ENCODE results near the gene IFI30.

IFI30 gene

GRCh38 chr19:18130523-18131242 lies 42.9 kb upstream of the IFI30 start:
- Histone ChIP-seq H3K4me3 (ENCODE audit: low read depth, low read length) (no peak overlapping the region), H3K27me3 (no peaks in the 10 kb centered on the region), H3K36me3 (no peaks in the 10 kb centered on the region), H3K9me3 (no peaks in the 10 kb centered on the region), H3K4me1 (no peaks in the 10 kb centered on the region)
- DNase-seq: no peak
- no peak for TF ChIP-seq CTCF (IDR thresholded peaks at IDR 0.05; ENCODE audit: low read depth, low read length)

GRCh38 chr19:18131841-18132596 lies 41.6 kb upstream of the IFI30 start:
- Histone ChIP-seq H3K27me3 (no peaks in the 10 kb centered on the region), H3K36me3 (no peaks in the 10 kb centered on the region), H3K4me3 (ENCODE audit: low read depth, low read length) (no peak overlapping the region), H3K4me1 (no peaks in the 10 kb centered on the region), H3K9me3 (no peaks in the 10 kb centered on the region)
- DNase-seq: peak; percentile 54
- no peak for TF ChIP-seq CTCF (IDR thresholded peaks at IDR 0.05; ENCODE audit: low read depth, low read length)

- Histone ChIP-seq H3K27me3 (no peaks in the 10 kb centered on the region), H3K4me3 (ENCODE audit: low read depth, low read length) (no peak overlapping the region), H3K4me1 (no peaks in the 10 kb centered on the region), H3K36me3 (no peaks in the 10 kb centered on the region; the same call in 1 of the 2 replicates), H3K9me3 (no peaks in the 10 kb centered on the region)
- DNase-seq: no peak
- TF ChIP-seq CTCF (IDR thresholded peaks at IDR 0.05; ENCODE audit: low read depth, low read length): no peak
Measured at GRCh38 chr19:18135712-18136584, 37.7 kb upstream of the IFI30 start.

GRCh38 chr19:18137242-18137641 lies 36.4 kb upstream of the IFI30 start:
- Histone ChIP-seq H3K27me3 (no peaks in the 10 kb centered on the region), H3K4me3 (ENCODE audit: low read depth, low read length) (no peak overlapping the region), H3K4me1 (no peaks in the 10 kb centered on the region), H3K36me3 (peaks cover 4% of the 10 kb centered on the region), H3K9me3 (no peaks in the 10 kb centered on the region)
- DNase-seq: no peak
- no peak for TF ChIP-seq CTCF (IDR thresholded peaks at IDR 0.05; ENCODE audit: low read depth, low read length)

- Histone ChIP-seq H3K27me3 (no peaks in the 10 kb centered on the region), H3K9me3 (no peaks in the 10 kb centered on the region), H3K4me1 (no peaks in the 10 kb centered on the region), H3K4me3 (ENCODE audit: low read depth, low read length) (no peak overlapping the region), H3K36me3 (peaks cover 4% of the 10 kb centered on the region)
- DNase-seq: no peak
- no peak for TF ChIP-seq CTCF (IDR thresholded peaks at IDR 0.05; ENCODE audit: low read depth, low read length)
Measured at GRCh38 chr19:18137657-18138339, 35.8 kb upstream of the IFI30 start.
